KBM-7 (cell line): ENCODE data around the gene CRISPLD2.
A peak's percentile ranks its signal among the peaks of the same experiment; 100 is the strongest.

Experiments used
- DNase-seq: peaks from one replicate; pipeline ENCODE4 v3.0.0-alpha.2; 2015
- in situ Hi-C: fragments of 300-500 bp; cut with MboI; formaldehyde crosslinking; loops from 2 replicates; pipeline ENCODE4 v1.14.3; 2020; ENCODE audit warnings: low sequenced_read_pairs, low pct_unique_long_range_greater_than_20kb, mixed read lengths

Gene CRISPLD2, protein sequence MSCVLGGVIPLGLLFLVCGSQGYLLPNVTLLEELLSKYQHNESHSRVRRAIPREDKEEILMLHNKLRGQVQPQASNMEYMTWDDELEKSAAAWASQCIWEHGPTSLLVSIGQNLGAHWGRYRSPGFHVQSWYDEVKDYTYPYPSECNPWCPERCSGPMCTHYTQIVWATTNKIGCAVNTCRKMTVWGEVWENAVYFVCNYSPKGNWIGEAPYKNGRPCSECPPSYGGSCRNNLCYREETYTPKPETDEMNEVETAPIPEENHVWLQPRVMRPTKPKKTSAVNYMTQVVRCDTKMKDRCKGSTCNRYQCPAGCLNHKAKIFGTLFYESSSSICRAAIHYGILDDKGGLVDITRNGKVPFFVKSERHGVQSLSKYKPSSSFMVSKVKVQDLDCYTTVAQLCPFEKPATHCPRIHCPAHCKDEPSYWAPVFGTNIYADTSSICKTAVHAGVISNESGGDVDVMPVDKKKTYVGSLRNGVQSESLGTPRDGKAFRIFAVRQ

DNA sequence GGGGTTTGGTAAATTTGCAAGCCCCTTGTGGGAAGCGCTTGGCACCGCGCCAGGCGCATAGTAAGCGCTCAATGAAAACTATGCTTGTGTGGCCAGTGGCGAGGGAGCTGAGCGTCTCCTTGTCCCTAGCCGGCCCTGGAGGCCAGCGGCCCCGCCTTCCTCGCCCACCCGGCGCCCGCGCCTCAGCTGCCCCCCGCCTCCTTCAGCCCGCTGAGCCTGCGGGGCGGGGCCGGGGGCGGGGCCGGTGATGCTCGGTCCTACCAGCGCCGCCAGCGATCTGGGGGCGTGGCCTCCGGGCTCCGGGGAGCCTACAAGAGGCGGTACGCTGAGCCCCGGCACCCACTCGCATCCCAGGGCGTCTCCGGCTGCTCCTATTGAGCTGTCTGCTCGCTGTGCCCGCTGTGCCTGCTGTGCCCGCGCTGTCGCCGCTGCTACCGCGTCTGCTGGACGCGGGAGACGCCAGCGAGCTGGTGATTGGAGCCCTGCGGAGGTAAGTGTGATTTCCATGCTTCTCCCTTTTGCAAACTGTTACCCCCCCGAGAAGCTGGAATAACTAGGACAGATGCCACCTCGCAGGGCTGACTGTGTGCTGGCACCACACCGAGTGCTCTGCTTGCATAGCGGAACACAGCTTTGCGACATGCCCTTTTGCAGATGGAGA, at the start of gene CRISPLD2:
Gene CRISPLD2, plus strand, starts transcription at position 342 of the 661 bp plus-strand sequence. CDS start 18,511 bp downstream, outside the sequence.
- peak; percentile 85 for DNase-seq
- in situ Hi-C loops: no loop called here

GRCh38 chr16:84773312-84773711, 46.5 kb upstream of the CRISPLD2 start:
- in situ Hi-C loops: no loop called here
- no peak for DNase-seq

DNA sequence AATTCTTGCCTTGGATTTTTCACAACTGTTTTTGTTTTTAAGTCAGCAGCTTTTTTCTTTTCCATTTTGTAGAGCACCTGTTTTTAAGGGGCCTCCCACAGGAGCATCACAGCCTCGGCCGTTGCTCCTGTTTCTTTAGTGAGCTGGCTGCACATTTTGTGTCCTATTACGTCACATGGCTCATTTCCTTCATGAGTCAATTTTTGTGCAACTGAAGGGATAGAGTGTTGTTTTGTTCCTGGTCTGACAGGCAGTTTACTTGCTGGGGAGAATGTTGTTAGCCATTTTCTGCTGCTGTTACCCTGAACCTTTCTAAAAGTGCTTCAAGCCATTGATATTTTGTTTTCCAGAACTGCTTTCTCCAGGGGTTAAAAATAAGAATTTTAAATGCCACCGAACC, 45.0 kb upstream of the CRISPLD2 start:
- in situ Hi-C loops: no loop called here
- DNase-seq: no peak

- in situ Hi-C loops: no loop called here
- DNase-seq: no peak
Observed at GRCh38 chr16:84775262-84775810, 44.4 kb upstream of the CRISPLD2 start.

- no peak for DNase-seq
- in situ Hi-C loops: no loop called here
Observed at GRCh38 chr16:84777435-84777834, 42.4 kb upstream of the CRISPLD2 start.

- no peak for DNase-seq
- in situ Hi-C loops: no loop called here
Observed at GRCh38 chr16:84778720-84779119, 41.1 kb upstream of the CRISPLD2 start.

DNA sequence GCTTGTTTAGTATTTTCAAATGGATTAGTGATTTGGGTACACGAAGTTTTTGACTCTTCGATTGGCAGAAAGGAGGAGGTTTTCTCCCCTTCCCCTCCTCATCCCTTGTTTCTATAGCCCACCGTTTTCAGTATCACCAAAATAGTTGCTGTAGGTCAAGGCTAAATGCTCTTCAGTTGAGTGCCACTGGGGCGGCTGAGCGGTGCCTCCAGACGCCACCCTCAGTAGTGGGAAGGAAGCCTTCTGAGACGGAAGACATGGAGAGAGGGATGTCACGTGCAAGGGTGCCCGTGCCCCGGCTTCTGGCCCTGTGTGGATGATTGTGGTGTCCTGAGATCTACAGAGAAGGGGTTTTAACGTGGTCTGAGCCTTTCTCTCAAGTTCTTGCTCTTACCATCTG, 39.7 kb upstream of the CRISPLD2 start:
- no peak for DNase-seq
- in situ Hi-C loops: no loop called here

DNA sequence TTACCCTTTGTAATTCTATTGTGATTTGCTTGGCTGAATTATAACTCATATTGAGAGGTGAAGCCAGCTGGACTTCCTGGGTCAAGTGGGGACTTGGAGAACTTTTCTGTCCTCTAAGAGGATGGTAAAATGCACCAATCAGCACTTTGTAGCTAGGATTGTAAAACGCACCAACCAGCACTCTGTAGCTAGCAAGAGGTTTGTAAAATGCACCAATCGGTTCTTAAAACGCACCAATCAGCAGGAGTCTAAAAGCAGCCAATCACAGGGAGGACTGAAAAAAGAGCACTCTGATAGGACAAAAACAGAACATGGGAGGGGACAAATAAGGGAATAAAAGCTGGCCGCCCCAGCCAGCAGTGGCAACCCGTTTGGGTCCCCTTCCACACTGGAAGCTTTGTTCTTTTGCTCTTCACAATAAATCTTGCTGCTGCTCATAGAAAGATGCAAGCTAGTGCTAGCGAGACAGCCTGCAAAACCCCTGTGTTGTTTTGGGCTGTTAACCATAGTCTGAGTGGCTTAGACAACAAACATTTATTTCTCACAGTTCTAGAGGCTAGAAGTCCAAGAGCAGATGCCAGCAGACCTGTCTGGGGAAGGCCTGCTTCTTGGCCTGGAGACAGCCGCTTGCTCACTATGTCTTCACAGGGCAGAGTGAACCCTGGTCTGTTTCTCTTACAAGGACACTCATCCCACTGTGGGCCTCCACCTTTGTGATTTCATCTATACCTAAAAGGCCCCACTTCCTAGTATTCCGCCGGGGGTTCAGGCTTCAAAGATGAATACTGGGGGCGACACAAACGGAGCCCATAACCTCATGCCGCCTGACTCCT, 39.0 kb upstream of the CRISPLD2 start:
- in situ Hi-C loops: no loop called here
- DNase-seq: peak; percentile 9

DNA sequence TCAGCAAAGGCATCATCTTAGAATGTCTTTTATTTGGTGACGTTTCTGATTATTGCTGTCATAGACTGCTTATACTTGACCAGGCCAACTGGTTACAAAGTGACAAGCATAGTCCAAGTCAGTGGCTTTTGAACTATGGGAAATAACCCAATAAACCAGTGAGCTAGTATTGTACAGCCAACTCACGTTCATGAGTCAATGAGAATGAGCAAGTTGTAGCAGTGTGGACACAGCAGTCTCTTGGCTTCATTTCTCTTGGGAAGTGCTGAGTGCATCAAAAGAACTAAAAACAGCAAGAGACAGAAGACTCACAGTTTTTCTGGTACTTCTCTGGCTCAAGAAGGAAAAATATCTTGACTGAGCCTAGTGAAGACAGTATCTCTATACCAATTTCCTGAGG, 36.9 kb upstream of the CRISPLD2 start:
- no peak for DNase-seq
- in situ Hi-C loops: no loop called here

DNA sequence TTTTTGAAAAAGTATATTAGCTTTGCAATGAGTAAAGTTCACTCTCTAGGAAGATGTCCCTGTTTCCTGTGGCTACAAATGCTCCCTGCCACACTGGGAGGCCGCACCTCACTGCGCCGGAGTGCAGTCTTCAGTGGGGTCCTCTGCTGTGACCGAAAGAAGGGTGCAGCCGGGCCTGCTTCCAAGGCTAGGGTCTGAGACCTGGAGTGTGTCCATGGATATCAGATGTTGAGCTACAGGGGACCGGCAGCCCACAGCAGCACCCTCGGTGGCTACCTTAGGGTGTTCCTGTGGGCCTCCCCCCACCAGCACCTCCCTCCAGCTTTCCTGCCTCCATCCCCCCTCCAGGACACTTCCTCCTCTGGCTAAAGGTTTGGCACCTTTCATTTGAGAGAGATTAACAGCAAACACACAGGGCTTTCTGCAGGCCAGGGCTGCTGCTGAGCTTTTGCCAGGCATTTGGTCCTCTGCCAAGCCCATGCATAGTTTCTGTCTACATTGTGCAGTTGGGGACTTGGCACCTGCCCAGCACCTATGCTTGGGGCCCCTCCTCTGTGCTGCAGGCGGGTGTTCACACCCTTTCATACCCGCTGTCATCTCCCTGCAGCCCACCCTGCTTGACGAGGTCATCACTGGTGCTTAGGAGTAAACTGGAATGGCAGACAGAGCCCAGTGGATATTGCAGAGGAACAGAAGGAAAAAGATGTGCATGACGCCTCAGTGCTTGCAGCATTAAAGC, 33.8 kb upstream of the CRISPLD2 start:
- in situ Hi-C loops: no loop called here
- no peak for DNase-seq

GRCh38 chr16:84786605-84787262, 33.1 kb upstream of the CRISPLD2 start:
- in situ Hi-C loops: no loop called here
- no peak for DNase-seq

DNA sequence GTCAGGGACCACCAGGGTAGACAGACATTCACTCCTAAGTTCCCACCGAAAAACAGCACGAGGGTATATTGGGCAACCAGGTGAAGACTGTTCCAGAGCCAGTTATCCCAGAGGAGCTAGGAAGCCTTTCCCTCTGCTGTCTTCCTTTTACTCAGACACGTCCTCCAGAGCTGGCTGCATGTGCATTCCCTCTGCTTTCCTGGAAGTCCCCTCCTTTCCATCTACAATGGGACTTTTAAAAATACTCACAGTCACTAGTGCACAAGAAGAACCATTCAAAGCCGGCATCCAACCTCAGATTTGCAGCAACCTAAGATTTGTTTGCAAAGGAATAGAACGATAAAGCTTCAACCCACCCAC, 32.5 kb upstream of the CRISPLD2 start:
- no peak for DNase-seq
- in situ Hi-C loops: no loop called here

DNA sequence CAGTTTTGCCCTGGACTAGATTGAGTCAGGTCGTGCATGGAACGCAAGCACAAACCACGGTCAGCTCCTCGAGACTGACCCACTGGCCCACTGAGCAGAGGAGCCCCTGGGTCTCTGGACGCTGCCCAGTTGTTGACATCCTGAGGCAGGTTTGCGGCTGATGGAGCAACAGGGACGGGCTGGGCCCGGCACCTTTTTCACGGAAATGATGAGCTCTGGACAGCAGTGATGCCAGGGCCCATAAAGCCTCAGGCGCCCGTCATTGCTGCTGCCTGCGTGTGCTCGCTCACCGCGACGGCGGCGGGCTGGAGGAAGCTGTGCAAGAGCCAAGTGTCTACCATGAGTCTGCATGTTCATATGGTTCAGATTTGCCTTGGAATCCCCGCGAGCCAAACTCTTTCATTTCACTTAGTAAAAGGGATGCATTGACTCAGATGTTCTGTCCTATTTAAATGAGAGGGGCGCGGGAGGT, 30.8 kb upstream of the CRISPLD2 start:
- in situ Hi-C loops: no loop called here
- DNase-seq: no peak

- in situ Hi-C loops: no loop called here
Observed at GRCh38 chr16:84789431-84789830, 30.4 kb upstream of the CRISPLD2 start.

DNA sequence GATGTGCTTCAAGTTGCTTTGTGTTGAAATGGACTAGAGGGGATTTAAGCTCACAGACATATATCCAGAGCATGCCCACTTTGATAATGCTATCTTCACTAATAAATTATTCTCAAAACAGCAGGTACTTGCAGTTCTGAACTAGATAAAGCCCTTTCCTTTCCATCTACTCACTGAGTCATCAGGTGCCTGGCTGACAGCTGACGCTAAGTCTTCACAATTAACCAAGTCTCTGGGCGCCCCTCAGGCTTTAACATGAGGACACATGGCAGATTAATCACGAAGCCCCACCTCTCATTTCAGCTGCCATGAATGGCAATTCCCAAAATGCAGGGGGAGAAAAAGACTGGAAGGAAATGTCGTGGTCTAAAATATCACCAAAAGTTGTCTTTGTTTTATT, 29.5 kb upstream of the CRISPLD2 start:
- DNase-seq: no peak
- in situ Hi-C loops: no loop called here

More at GRCh38 chr16:84789431-84789830, 30.4 kb upstream of the CRISPLD2 start:
- DNase-seq: no peak

DNA sequence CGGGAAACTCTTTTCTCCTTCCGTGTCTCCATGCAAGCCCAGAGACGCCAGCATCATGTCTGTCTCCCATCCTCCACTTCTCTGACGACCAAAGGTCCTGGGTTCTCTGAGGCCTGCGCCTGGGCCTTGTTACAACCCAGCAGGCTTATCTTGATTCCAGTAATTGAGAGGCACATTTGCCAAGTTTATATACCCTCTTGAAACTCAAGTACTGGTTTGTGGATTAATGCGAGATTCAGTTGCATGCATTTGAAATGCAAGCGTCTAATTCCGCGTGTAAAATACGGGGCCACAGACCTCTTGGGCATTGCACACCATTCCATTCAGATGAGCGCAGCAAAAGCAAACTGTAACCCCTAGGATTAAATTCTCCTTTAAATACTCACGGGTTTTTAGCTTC, 28.7 kb upstream of the CRISPLD2 start:
- in situ Hi-C loops: no loop called here
- DNase-seq: no peak

DNA sequence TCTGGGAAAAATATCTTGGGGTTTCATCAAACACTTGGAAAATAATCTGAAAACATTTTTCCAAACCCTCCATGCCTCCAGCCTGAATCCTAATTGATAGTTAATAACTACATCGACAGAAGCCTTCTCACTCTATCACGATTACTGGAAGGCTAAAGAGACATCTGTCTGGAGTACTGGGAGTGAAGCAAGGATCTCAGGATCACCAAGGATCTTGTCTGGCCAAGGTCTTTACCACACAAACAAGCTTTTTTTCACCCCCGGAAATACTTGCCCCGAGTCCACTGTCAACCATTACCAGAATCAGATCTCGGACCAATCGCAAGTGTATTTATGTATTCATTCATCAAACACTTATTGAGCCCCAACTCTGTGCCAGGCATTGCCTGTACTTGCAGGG, 28.3 kb upstream of the CRISPLD2 start:
- in situ Hi-C loops: no loop called here
- DNase-seq: no peak

GRCh38 chr16:84794186-84794585, 25.6 kb upstream of the CRISPLD2 start:
- DNase-seq: no peak

More at GRCh38 chr16:84794186-84794585, 25.6 kb upstream of the CRISPLD2 start:
- in situ Hi-C loops: no loop called here
